Thoracic aorta (tissue), 2 donors: Measurements from ENCODE around the gene GPAT2. TPM values are rescaled to one million over a fixed set of nuclear protein-coding genes. Genes with fewer than 3 reads are reported as not detected.
A peak's percentile ranks its signal among the peaks of the same experiment; 100 is the strongest.
"Not testable (repeated sequence)": the region's sequence is repeated elsewhere in the genome, so short reads cannot be mapped to it uniquely, and the experiment has no call there.

Source experiments
- ATAC-seq: fragments of 150-250 bp; one replicate; pipeline ENCODE4 v1.8.0; 2017; ENCODE audit warnings: low read depth; ENCODE audit not compliant: insufficient number of reproducible peaks, low FRiP score
- DNase-seq: peaks from one replicate; pipeline ENCODE4 v3.0.0-alpha.2; 2020; ENCODE audit warnings: low spot score
- H3K27ac ChIP-seq, 2 donors: fragments of 200-600 bp; sonication (generic); 1 replicate in 1 of 2; 2 replicates in 1 of 2; pipeline ENCODE4 v1.5.1; 2016; ENCODE audit warnings: mild to moderate bottlenecking in 2 of 2, moderate library complexity in 2 of 2
- H3K27me3 ChIP-seq: fragments of 200-600 bp; sonication (generic); replicated peaks from 2 replicates; pipeline ENCODE4 v1.6.0; 2016; ENCODE audit warnings: mild to moderate bottlenecking; ENCODE audit not compliant: insufficient read depth
- H3K36me3 ChIP-seq: fragments of 200-600 bp; sonication (generic); one replicate; pipeline ENCODE4 v1.5.1; 2016
- H3K4me1 ChIP-seq, 2 donors: fragments of 200-600 bp; sonication (generic); 1 replicate in 1 of 2; 2 replicates in 1 of 2; pipeline versions ENCODE4 v1.5.1 to v1.6.0; 2016; ENCODE audit warnings: low read depth in 2 of 2, mild to moderate bottlenecking in 1 of 2; ENCODE audit not compliant: control insufficient read depth in 1 of 2
- H3K4me3 ChIP-seq: fragments of 200-600 bp; sonication (generic); 2 replicates; pipeline ENCODE4 v1.5.1; 2016; ENCODE audit warnings: mild to moderate bottlenecking
- H3K9me3 ChIP-seq: fragments of 200-600 bp; sonication (generic); 2 replicates; pipeline ENCODE4 v1.5.1; 2016
- CTCF ChIP-seq: fragments of 200-600 bp; sonication (generic); IDR thresholded peaks from one replicate; pipeline ENCODE4 v1.5.1; 2019; ENCODE audit warnings: antibody characterized with exemption
- total RNA-seq, 2 donors: library from RNA; depleted of rRNA; stranded (reverse); fragments of >200 nt; gene quantifications; one replicate each; pipeline versions ENCODE4 v1.1.0 to v1.2.3, GENCODE V29; 2016

GPAT2 gene
- total RNA-seq, 2 donors from 2014 or later, result 6.9 TPM

- H3K27ac ChIP-seq, DNase-seq, H3K9me3 ChIP-seq, H3K4me3 ChIP-seq, H3K27me3 ChIP-seq, ATAC-seq, H3K36me3 ChIP-seq: not testable (repeated sequence)
- H3K4me1 ChIP-seq, result peaks cover 4 to 19% of the 10 kb centered on the region in 2 donors
Measured at GRCh38 chr2:96008051-96008450, 26.7 kb downstream of the GPAT2 start.

DNA sequence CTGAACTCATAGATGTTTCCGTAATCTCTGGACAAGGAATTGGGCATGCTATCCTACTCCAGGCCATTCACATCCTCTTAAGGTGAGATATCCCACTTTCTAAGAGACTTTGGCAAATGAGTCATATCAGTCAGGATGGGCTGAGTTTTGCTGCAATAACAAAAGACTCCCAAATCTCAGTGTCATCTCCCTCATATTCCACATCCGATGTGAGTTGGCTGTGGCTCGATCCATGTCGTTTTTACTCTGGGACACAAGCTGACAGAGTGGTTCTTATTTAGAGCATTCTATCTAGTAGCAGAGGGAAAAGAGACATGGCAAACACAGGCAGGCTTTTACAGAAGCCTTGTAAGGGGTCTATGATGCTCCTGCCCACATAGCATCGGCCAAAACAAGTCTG is 28.5 kb downstream of the GPAT2 start:
- not testable (repeated sequence) for H3K27ac ChIP-seq, H3K4me3 ChIP-seq, H3K4me1 ChIP-seq, H3K36me3 ChIP-seq, H3K9me3 ChIP-seq, ATAC-seq, DNase-seq, H3K27me3 ChIP-seq

GRCh38 chr2:95992520-95993272 is 42.0 kb downstream of the GPAT2 start:
- peak; percentile 87 for ATAC-seq
- not testable (repeated sequence) for H3K9me3 ChIP-seq, DNase-seq, H3K36me3 ChIP-seq, H3K27me3 ChIP-seq, H3K4me1 ChIP-seq
- peak; percentile 85 for TF ChIP-seq CTCF
- Histone ChIP-seq H3K4me3 (peak overlapping the region; percentile 86), H3K27ac (peak overlapping the region; percentile 71 to 80)

DNA sequence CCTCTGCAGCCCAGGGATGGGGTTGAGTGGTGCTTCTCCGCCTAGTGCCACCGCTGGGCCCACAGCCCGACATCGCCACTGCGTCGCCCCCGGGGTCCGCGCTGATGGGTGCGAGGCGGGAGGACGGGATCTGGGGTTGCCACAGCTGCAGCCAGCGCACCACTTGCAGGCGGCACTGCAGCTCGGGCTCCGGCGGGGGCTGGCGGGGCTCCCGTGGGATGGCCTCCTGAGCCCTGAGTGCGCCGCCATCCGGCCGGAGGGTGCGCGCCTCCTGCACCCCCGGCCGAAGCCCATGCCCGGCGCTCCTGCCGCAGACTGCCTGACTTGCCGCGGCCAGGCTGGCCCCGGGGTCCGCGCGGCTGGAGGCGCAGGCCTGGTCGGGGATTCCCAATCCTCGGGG is 42.6 kb downstream of the GPAT2 start:
- H3K36me3 ChIP-seq, H3K9me3 ChIP-seq, DNase-seq, H3K27me3 ChIP-seq, ATAC-seq, H3K4me1 ChIP-seq: not testable (repeated sequence)
- Histone ChIP-seq H3K4me3 (peak overlapping the region; percentile 86), H3K27ac (peak overlapping the region in 1 of 2 donors; percentile 80)

- H3K4me3 ChIP-seq, result peak within 1 kb of the TSS; percentile 86
- not testable (repeated sequence) for H3K27me3 ChIP-seq, ATAC-seq, DNase-seq, H3K36me3 ChIP-seq, H3K4me1 ChIP-seq, H3K9me3 ChIP-seq
- peak within 1 kb of the TSS; percentile 71 to 82 for H3K27ac ChIP-seq
Measured at GRCh38 chr2:95991351-95992094, 43.2 kb downstream of the GPAT2 start, which contains the start of gene ANKRD36C. ANKRD36C (minus strand) TSS chr2:95991824; CDS start chr2:95991708, 116 bp downstream.

DNA sequence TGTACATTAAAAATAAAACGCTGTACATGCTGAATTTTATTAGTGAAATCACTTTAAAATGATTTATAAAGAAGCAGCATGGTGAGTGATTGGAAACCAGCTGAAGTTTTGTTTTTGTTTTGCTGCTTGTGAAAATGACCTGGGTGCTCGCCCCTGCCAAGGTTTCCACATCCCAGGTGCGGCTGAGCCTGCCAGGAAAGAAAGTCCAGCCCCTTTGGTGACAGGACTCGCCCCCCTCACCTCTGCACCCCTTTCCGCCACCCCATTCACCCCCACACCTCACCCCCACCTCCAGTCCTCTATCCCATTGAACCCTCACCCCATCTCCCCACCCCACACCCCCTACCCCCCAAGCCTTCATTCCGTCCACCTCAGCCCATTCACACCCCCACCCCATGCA is 43.8 kb downstream of the GPAT2 start:
- H3K36me3 ChIP-seq, H3K9me3 ChIP-seq, H3K27me3 ChIP-seq, ATAC-seq, H3K4me1 ChIP-seq, H3K27ac ChIP-seq, DNase-seq: not testable (repeated sequence)
- peak overlapping the region; percentile 57 for H3K4me3 ChIP-seq

Other genes with a start within 250 kb of the GPAT2 start
- gene ANKRD36C, start 43.1 kb downstream of the GPAT2 start, total RNA-seq, result 10 to 100 TPM; 39.8 to 89.4 TPM
- gene ADRA2B, start 81.7 kb upstream of the GPAT2 start, total RNA-seq, result 1 to 10 TPM; 3.5 to 4.5 TPM
- gene ASTL, start 103.6 kb upstream of the GPAT2 start, total RNA-seq, result not detected
- 10 to 100 TPM in 1 of 2 donors, 1 to 10 TPM in 1; 8.5 to 22.2 TPM for gene DUSP2, start 110.5 kb upstream of the GPAT2 start, total RNA-seq
- gene STARD7, start 173.9 kb upstream of the GPAT2 start, total RNA-seq, result 100 to 1,000 TPM in 1 of 2 donors, 10 to 100 TPM in 1; 68.1 to 135 TPM
- gene TMEM127, start 231.1 kb upstream of the GPAT2 start, total RNA-seq, result 10 to 100 TPM; 50.8 to 52.4 TPM
- 100 to 1,000 TPM; 115 to 123 TPM for gene CIAO1, start 231.3 kb upstream of the GPAT2 start, total RNA-seq